Measurements from ENCODE around the gene RNASE11. TPM values are rescaled to one million over a fixed set of nuclear protein-coding genes. Genes with fewer than 3 reads are reported as not detected.

The RNASE11 gene
- total RNA-seq, 1 donor from 2014 or later = not detected

Other genes starting within 250 kb of the RNASE11 start
- gene PARP2, start 244.4 kb downstream of the RNASE11 start, total RNA-seq = 3.9 and 4.6 TPM in 2 replicates
- 21.4 and 30.4 TPM in 2 replicates for gene TEP1, start 174.5 kb downstream of the RNASE11 start, total RNA-seq
- gene KLHL33, start 151.8 kb downstream of the RNASE11 start, total RNA-seq = under 0.01 TPM in 2 replicates
- 47.3 and 48.0 TPM in 2 replicates for gene OSGEP, start 133.2 kb downstream of the RNASE11 start, total RNA-seq
- 61.1 and 73.4 TPM in 2 replicates for gene APEX1, start 132.8 kb downstream of the RNASE11 start, total RNA-seq
- gene PIP4P1, start 126.6 kb downstream of the RNASE11 start, total RNA-seq = 18.7 and 23.4 TPM in 2 replicates
- 193 and 227 TPM in 2 replicates for gene PNP, start 118.6 kb downstream of the RNASE11 start, total RNA-seq
- gene RNASE10, start 82.5 kb downstream of the RNASE11 start, total RNA-seq = not detected in 2 replicates
- gene RNASE9, start 27.0 kb downstream of the RNASE11 start, total RNA-seq = not detected in 2 replicates
- not detected in 2 replicates for gene RNASE12, start 3.4 kb upstream of the RNASE11 start, total RNA-seq
- not detected in 2 replicates for gene OR6S1, start 53.7 kb upstream of the RNASE11 start, total RNA-seq
- 10.5 and 12.4 TPM in 2 replicates for gene RNASE4, start 96.6 kb upstream of the RNASE11 start, total RNA-seq
- gene ANG, start 100.8 kb upstream of the RNASE11 start, total RNA-seq = 5.2 and 7.2 TPM in 2 replicates
- gene EDDM3A, start 157.9 kb upstream of the RNASE11 start, total RNA-seq = not detected in 2 replicates
- gene EDDM3B, start 180.4 kb upstream of the RNASE11 start, total RNA-seq = not detected in 2 replicates
- not detected in 2 replicates for gene RNASE6, start 193.3 kb upstream of the RNASE11 start, total RNA-seq
- 4.6 and 14.6 TPM in 2 replicates for gene RNASE1, start 214.8 kb upstream of the RNASE11 start, total RNA-seq

All from lung microvascular endothelial cell (primary cell).